Esophagus (tissue), 2 donors: ENCODE data around the gene L1TD1. TPM values are rescaled to one million over a fixed set of nuclear protein-coding genes. Genes with fewer than 3 reads are reported as not detected.
"Not testable (repeated sequence)": the region's sequence is repeated elsewhere in the genome, so short reads cannot be mapped to it uniquely, and the experiment has no call there.

Experiments
- H3K27ac ChIP-seq, 2 donors: one replicate each; pipeline ENCODE4 v1.5.1; 2013; ENCODE audit warnings: low read depth in 2 of 2, mild to moderate bottlenecking in 2 of 2, inconsistent platforms in 1 of 2, low read length in 1 of 2, moderate library complexity in 1 of 2
- H3K27me3 ChIP-seq, 2 donors: one replicate each; pipeline ENCODE4 v1.6.1; 2013; ENCODE audit warnings: low read length in 2 of 2, control low read depth in 1 of 2, mild to moderate bottlenecking in 1 of 2; ENCODE audit not compliant: insufficient read depth in 2 of 2, control insufficient read depth in 1 of 2
- H3K36me3 ChIP-seq, 2 donors: one replicate each; pipeline ENCODE4 v1.6.1; 2013; ENCODE audit warnings: low read length in 1 of 2; ENCODE audit not compliant: control insufficient read depth in 2 of 2, insufficient read depth in 2 of 2
- H3K4me1 ChIP-seq, 2 donors: one replicate each; pipeline ENCODE4 v1.6.1; 2013; ENCODE audit warnings: low read length in 1 of 2; ENCODE audit not compliant: control insufficient read depth in 2 of 2, insufficient read depth in 2 of 2
- H3K4me3 ChIP-seq, 2 donors: one replicate each; pipeline ENCODE4 v1.5.1; 2013; ENCODE audit warnings: low read length in 2 of 2, mild to moderate bottlenecking in 2 of 2, low read depth in 1 of 2, moderate library complexity in 1 of 2
- H3K9me3 ChIP-seq, 2 donors: one replicate each; pipeline ENCODE4 v1.6.1; 2013; ENCODE audit warnings: mild to moderate bottlenecking in 2 of 2, low read depth in 1 of 2, low read length in 1 of 2, moderate library complexity in 1 of 2; ENCODE audit not compliant: control insufficient read depth in 2 of 2, insufficient read depth in 1 of 2
- WGBS, 2 donors: extraction: QIAGEN DNeasy Blood & Tissue Kit; methylation state at CpG; one replicate each; pipeline ENCODE4 v1.1.7; 2013; 5-methylcytosine and 5-hydroxymethylcytosine counted together
- polyA plus RNA-seq, 2 donors: library from polyadenylated mRNA; stranded (reverse); fragments of 200-250 nt; gene quantifications; one replicate each; pipeline ENCODE4 v1.2.3, GENCODE V29; 2013
- donor health status: healthy with polysubstance abuse.
- donor health status: Bipolar disorder and iron deficiency.

L1TD1 gene
- polyA plus RNA-seq, 2 donors: 0.01 to 0.06 TPM

DNA sequence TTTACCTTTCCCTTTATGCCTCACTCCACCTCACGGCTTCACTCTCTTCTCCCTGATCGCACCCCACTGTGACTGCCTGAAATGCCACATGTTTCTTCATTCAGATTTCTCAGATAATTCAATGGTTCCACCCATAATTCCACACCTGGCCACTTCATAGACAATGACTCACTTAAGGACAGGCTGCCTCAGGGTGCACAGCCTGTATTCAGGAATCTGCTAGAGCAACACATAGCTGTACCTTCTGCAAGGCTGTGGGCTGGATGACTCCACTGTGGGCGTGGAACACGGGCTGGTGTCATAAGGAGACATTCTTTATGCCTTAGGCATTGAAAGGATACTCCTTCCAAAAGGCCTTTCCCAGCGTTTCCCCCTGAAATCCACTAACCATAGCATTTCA is 36.1 kb downstream of the L1TD1 start:
- peaks cover 0 to 3% of the 10 kb centered on the region in 2 donors for H3K4me1 ChIP-seq
- H3K36me3 ChIP-seq: no peaks in the 10 kb centered on the region
- H3K27ac ChIP-seq: no peak overlapping the region
- 63 to 68% methylated on average over 5 of the region's 5 CpGs for WGBS, 2 donors
- no peak overlapping the region for H3K4me3 ChIP-seq
- no peaks in the 10 kb centered on the region for H3K27me3 ChIP-seq
- H3K9me3 ChIP-seq: no peaks in the 10 kb centered on the region

DNA sequence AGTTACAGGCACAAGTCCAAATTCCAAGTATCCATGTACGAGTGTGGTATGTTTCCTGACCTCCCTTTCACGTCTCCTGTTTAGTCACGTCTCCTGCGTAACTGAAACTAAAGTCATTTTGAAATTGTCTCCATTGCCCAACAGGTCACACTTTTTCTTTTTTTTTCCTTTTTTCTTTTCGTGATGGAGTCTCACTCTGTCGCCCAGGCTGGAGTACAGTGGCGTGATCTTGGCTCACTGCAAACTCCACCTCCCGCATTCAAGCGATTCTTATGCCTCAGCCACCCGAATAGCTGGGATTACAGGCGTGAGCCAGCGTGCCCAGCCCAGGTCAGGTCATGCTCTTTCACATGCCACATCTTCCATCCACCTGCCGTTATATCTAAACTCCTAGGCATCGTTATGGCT is 38.2 kb downstream of the L1TD1 start:
- 50 to 62% methylated on average over 14 of the region's 14 CpGs for WGBS, 2 donors
- Histone ChIP-seq H3K27me3 (no peaks in the 10 kb centered on the region), H3K4me3 (no peak overlapping the region), H3K4me1 (peaks cover 0 to 3% of the 10 kb centered on the region in 2 donors), H3K27ac (no peak overlapping the region), H3K36me3 (no peaks in the 10 kb centered on the region), H3K9me3 (no peaks in the 10 kb centered on the region)

DNA sequence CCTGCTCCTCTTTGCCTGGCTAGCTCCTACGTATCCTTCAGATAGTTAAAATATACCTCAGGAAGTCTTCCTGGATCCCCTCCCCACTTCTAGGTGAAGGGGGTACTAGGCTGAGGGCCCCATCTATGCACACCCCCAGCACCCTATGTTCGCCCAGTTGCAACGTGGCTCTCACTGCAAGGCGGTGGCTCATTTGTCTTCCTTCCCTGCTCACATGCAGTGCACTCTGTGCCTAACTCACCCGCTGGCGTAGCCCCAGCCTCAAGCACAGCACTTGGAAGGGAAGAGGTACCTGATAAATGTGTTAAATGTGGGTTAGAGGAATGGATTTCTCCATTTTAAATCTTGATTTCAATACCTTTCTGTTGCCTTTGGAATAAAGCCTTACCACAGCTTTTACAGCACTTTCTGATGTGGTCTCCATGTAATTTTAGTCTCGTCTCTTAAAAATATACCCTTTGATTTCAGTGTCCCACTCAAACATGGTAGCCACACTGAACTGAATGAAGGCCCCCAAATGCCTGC is 39.3 kb downstream of the L1TD1 start:
- H3K27ac ChIP-seq: no peak overlapping the region
- H3K9me3 ChIP-seq: no peaks in the 10 kb centered on the region
- WGBS, 2 donors: 88 to 91% methylated on average over 7 of the region's 7 CpGs
- H3K4me3 ChIP-seq: no peak overlapping the region
- no peaks in the 10 kb centered on the region for H3K36me3 ChIP-seq
- no peaks in the 10 kb centered on the region for H3K27me3 ChIP-seq
- peaks cover 0 to 3% of the 10 kb centered on the region in 2 donors for H3K4me1 ChIP-seq

DNA sequence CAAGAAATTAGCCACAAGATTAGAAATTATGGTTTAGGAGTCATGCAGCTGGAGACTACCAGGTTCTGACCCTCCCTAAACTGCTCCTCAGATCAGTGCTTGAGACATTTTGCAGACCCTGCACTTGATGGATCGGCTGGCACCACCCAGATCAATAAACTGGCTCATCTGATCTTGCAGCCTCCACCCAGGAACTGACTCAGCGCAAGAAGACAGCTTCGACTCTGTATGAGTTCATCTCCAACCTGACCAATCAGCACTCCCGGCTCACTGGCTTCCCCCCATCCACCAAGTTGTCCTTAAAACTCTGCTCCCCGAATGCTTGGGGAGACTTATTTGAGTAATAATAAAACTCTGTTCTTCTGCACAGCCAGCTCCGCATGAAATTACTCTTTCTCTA is 40.0 kb downstream of the L1TD1 start:
- Histone ChIP-seq H3K27ac (no peak overlapping the region), H3K4me1 (peaks cover 0 to 3% of the 10 kb centered on the region in 2 donors), H3K36me3 (no peaks in the 10 kb centered on the region), H3K4me3 (no peak overlapping the region), H3K27me3 (no peaks in the 10 kb centered on the region), H3K9me3 (no peaks in the 10 kb centered on the region)
- WGBS, 2 donors: 77 to 85% methylated on average over 6 of the region's 6 CpGs

DNA sequence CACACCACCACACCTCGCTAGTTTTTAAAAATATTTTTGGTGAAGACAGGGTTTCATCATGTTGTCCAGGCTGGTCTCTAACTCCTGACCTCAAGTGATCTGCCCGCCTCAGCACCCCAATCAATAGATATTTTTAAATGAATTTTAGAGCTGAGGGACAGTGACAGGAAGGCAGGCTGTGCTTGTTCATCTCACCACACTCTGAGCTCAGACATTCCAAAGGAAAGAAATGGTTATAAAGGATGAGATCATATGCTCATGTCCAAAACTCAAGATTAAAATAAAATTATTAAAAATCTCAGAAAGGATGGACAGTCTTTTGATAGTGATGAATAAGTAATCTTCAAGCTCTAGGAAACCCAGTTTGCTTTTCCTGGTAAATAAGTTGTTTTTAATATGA is 40.9 kb downstream of the L1TD1 start:
- peaks cover 0 to 3% of the 10 kb centered on the region in 2 donors for H3K4me1 ChIP-seq
- WGBS, 2 donors: 91 to 92% methylated on average over 2 of the region's 2 CpGs
- no peak overlapping the region for H3K27ac ChIP-seq
- H3K27me3 ChIP-seq: no peaks in the 10 kb centered on the region
- H3K4me3 ChIP-seq: no peak overlapping the region
- H3K9me3 ChIP-seq: no peaks in the 10 kb centered on the region
- no peaks in the 10 kb centered on the region for H3K36me3 ChIP-seq

DNA sequence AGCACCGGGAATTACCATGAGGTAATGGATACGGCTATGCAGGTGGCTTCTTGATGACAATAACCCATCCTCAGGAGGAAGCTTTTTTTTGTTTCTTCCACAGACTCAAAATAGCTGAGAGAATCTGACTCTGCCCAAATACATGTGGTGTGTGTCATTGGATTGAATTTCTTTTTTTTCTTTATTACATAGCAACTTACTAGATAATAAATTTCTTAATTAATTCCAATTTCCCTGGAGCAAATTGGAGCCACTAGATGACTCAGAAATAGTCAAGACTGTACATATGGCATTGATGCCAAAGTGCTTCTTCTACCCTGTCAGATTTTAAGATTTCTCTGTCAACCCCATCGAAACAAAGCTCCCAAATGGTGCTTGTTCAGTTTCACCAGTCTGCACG is 42.7 kb downstream of the L1TD1 start:
- Histone ChIP-seq H3K27me3 (no peaks in the 10 kb centered on the region), H3K4me3 (no peak overlapping the region), H3K9me3 (no peaks in the 10 kb centered on the region), H3K4me1 (peaks cover 0 to 3% of the 10 kb centered on the region in 2 donors), H3K27ac (no peak overlapping the region), H3K36me3 (no peaks in the 10 kb centered on the region)
- WGBS, 2 donors: 60 to 74% methylated on average over 4 of the region's 4 CpGs

DNA sequence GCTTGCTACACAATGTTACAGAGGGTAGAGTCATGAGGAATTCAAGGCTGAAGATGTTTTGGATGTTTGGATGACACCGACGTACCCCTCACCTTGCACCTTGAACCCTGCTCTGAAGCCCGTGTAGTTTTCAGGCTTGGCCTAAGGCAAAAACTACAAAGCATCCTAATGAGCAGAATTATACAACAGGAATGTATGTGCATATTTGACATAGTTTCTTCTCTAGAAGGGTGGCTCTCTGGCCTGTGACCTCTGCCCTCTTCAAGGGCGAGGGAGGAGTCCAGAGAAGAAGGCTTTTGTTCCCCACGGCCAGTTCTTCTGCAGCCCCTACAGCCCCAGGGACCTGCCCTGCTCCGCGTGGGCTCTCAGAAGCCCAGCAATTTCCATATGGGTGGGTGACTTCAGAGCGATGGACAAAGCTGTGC is 43.3 kb downstream of the L1TD1 start:
- Histone ChIP-seq H3K9me3 (no peaks in the 10 kb centered on the region), H3K27me3 (no peaks in the 10 kb centered on the region), H3K4me1 (peaks cover 0 to 3% of the 10 kb centered on the region in 2 donors), H3K4me3 (no peak overlapping the region), H3K36me3 (no peaks in the 10 kb centered on the region), H3K27ac (no peak overlapping the region)
- 76 to 80% methylated on average over 8 of the region's 8 CpGs for WGBS, 2 donors

DNA sequence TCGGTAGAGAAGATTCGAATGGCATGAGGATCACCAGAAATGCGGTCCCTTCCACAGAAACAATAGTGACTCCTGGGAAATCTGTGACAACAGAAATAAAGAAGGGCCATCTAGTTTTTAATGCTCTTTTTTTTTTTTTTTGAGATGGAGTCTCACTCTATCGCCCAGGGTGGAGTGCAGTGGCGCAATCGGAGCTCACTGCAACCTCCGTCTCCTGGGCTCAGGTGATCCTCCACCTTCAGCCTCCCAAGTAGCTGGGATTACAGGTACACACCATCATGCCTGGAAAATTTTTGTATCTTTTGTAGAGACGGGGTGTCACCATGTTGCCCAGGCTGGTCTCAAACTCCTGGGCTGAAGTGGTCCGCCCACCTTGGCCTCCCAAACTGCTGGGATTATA is 43.9 kb downstream of the L1TD1 start:
- Histone ChIP-seq H3K27me3 (no peaks in the 10 kb centered on the region), H3K27ac (no peak overlapping the region), H3K4me1 (peaks cover 0 to 2% of the 10 kb centered on the region in 2 donors), H3K36me3 (no peaks in the 10 kb centered on the region), H3K9me3 (no peaks in the 10 kb centered on the region), H3K4me3 (no peak overlapping the region)
- WGBS, 2 donors: 94 to 96% methylated on average over 9 of the region's 9 CpGs

DNA sequence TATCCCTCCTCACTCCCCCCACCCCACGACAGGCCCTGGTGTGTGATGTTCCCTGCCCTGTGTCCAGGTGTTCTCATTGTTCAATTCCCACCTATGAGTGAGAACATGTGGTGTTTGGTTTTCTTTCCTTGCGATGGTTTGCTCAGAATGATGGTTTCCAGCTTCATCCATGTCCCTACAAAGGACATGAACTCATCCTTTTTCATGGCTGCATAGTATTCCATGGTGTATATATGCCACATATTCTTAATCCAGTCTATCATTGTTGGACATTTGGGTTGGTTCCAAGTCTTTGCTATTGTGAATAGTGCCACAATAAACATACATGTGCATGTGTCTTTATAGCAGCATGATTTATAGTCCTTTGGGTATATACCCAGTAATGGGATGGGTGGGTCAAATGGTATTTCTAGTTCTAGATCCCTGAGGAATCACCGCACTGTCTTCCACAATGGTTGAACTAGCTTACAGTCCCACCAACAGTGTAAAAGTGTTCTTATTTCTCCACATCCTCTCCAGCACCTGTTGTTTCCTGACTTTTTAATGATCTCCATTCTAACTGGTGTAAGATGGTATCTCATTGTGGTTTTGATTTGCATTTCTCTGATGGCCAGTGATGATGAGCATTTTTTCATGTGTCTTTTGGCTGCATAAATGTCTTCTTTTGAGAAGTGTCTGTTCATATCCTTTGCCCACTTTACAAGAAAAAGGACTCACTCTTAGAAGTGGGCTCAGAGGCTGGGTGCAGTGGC is 45.2 kb downstream of the L1TD1 start:
- not testable (repeated sequence) for H3K4me1 ChIP-seq, H3K4me3 ChIP-seq, H3K27me3 ChIP-seq, H3K27ac ChIP-seq, H3K9me3 ChIP-seq, H3K36me3 ChIP-seq
- 94 to 95% methylated on average over 3 of the region's 3 CpGs for WGBS, 2 donors
